Astrocyte (in vitro differentiated cells and primary cell): ENCODE results near the gene NAP1L2. TPM values are rescaled to one million over a fixed set of nuclear protein-coding genes. Genes with fewer than 3 reads are reported as not detected.
A peak's percentile ranks its signal among the peaks of the same experiment; 100 is the strongest.

Source experiments
- DNase-seq: peaks from one replicate; pipeline ENCODE4 v3.0.0-alpha.2; 2010; ENCODE audit warnings: low read depth
- FAIRE-seq: peaks from 2 replicates; lab custom pipeline; 2011; peaks lifted over from hg19 to GRCh38; lab: Jason Lieb, UNC
- H2AFZ ChIP-seq: 2 replicates; pipeline ENCODE4 v1.6.0; 2012; ENCODE audit warnings: low read depth, low read length, inconsistent platforms
- H3K27ac ChIP-seq: 2 replicates; pipeline ENCODE4 v1.5.1; 2011; ENCODE audit warnings: low read depth, low read length, inconsistent platforms
- H3K27me3 ChIP-seq: 2 replicates; pipeline ENCODE4 v1.6.0; 2011; ENCODE audit warnings: low read length, inconsistent platforms; ENCODE audit not compliant: insufficient read depth
- H3K36me3 ChIP-seq: 2 replicates; pipeline ENCODE4 v1.5.1; 2011; ENCODE audit warnings: low read length, inconsistent platforms; ENCODE audit not compliant: insufficient read depth
- H3K4me1 ChIP-seq: 2 replicates; pipeline ENCODE4 v1.5.1; 2011; ENCODE audit warnings: low read length, inconsistent platforms; ENCODE audit not compliant: insufficient read depth
- H3K4me2 ChIP-seq: 2 replicates; pipeline ENCODE4 v1.6.0; 2012; ENCODE audit warnings: low read length, inconsistent platforms
- H3K4me3 ChIP-seq: 2 replicates; pipeline ENCODE4 v1.5.1; 2011; ENCODE audit warnings: low read depth, mild to moderate bottlenecking, low read length, inconsistent platforms; ENCODE audit not compliant: insufficient read depth
- H3K79me2 ChIP-seq: 2 replicates; pipeline ENCODE4 v1.6.0; 2012; ENCODE audit warnings: mild to moderate bottlenecking, low read length, inconsistent platforms; ENCODE audit not compliant: insufficient read depth
- H3K9ac ChIP-seq: 2 replicates; pipeline ENCODE4 v1.6.0; 2012; ENCODE audit warnings: mild to moderate bottlenecking, low read length, inconsistent platforms
- H3K9me3 ChIP-seq: 2 replicates; pipeline ENCODE4 v1.5.1; 2012; ENCODE audit warnings: low read depth, mild to moderate bottlenecking, low read length, inconsistent platforms; ENCODE audit not compliant: insufficient read depth
- H4K20me1 ChIP-seq: 2 replicates; pipeline ENCODE4 v1.6.0; 2012; ENCODE audit warnings: low read length, inconsistent platforms; ENCODE audit not compliant: insufficient read depth
- H3K27ac Mint-ChIP-seq: one replicate; pipeline ENCODE4 v1.8.0; 2021; ENCODE audit warnings: mild to moderate bottlenecking, mixed read lengths; ENCODE audit not compliant: unreplicated experiment
- H3K27me3 Mint-ChIP-seq: one replicate; pipeline ENCODE4 v1.8.0; 2021; ENCODE audit warnings: low read depth, mixed read lengths; ENCODE audit not compliant: unreplicated experiment
- H3K36me3 Mint-ChIP-seq: one replicate; pipeline ENCODE4 v1.8.0; 2021; ENCODE audit warnings: low read depth, mixed read lengths; ENCODE audit not compliant: unreplicated experiment
- H3K4me1 Mint-ChIP-seq: one replicate; pipeline ENCODE4 v1.8.0; 2021; ENCODE audit warnings: low read depth, mixed read lengths; ENCODE audit not compliant: unreplicated experiment
- H3K4me3 Mint-ChIP-seq: one replicate; pipeline ENCODE4 v1.8.0; 2021; ENCODE audit warnings: mild to moderate bottlenecking, moderate library complexity, mixed read lengths; ENCODE audit not compliant: unreplicated experiment
- H3K9me3 Mint-ChIP-seq: one replicate; pipeline ENCODE4 v1.8.0; 2021; ENCODE audit warnings: mild to moderate bottlenecking, mixed read lengths; ENCODE audit not compliant: unreplicated experiment
- CTCF ChIP-seq: IDR thresholded peaks from 2 replicates; pipeline ENCODE4 v1.5.1; 2011; ENCODE audit warnings: low read depth, mild to moderate bottlenecking, inconsistent platforms, low read length, moderate library complexity; ENCODE audit not compliant: insufficient read depth
- EZH2 ChIP-seq: IDR thresholded peaks from 2 replicates; pipeline ENCODE4 v1.6.1; 2012; ENCODE audit warnings: mild to moderate bottlenecking, low read length, inconsistent platforms; ENCODE audit not compliant: insufficient read depth
- total RNA-seq: library from RNA; stranded (reverse); gene quantifications from 2 replicates; pipeline ENCODE4 v1.2.1, GENCODE V29; 2021

NAP1L2 gene
- total RNA-seq, 1 donor from 2014 or later, result 8.3 TPM

- Histone ChIP-seq H3K4me3 (no peak overlapping the region), H3K79me2 (no peaks in the 10 kb centered on the region), H3K4me1 (no peaks in the 10 kb centered on the region), H3K27ac (no peak overlapping the region), H3K4me2 (no peak overlapping the region), H4K20me1 (no peaks in the 10 kb centered on the region), H3K27me3 (no peaks in the 10 kb centered on the region), H3K36me3 (no peaks in the 10 kb centered on the region), H2AFZ (no peak overlapping the region), H3K9ac (no peak overlapping the region), H3K9me3 (no peaks in the 10 kb centered on the region)
- Mint-ChIP-seq H3K9me3 (no peaks in the 10 kb centered on the region), H3K27ac (no peak overlapping the region), H3K36me3 (no peaks in the 10 kb centered on the region), H3K4me1 (peaks cover 2% of the 10 kb centered on the region), H3K4me3 (no peak overlapping the region), H3K27me3 (no peaks in the 10 kb centered on the region)
- FAIRE-seq (no peak), DNase-seq (no peak)
- TF ChIP-seq CTCF, result no peak
- TF ChIP-seq EZH2, result no peak
Observed at GRCh38 chrX:73217621-73218020, 3.0 kb upstream of the NAP1L2 start.

GRCh38 chrX:73215246-73215645 is 595 bp upstream of the NAP1L2 start:
- Mint-ChIP-seq H3K9me3 (no peaks in the 10 kb centered on the region), H3K27me3 (no peaks in the 10 kb centered on the region), H3K27ac (peak overlapping the region; percentile 83), H3K4me1 (peaks cover 2% of the 10 kb centered on the region), H3K4me3 (peak overlapping the region; percentile 95), H3K36me3 (no peaks in the 10 kb centered on the region)
- Histone ChIP-seq H3K4me3 (no peak overlapping the region), H3K27ac (no peak overlapping the region), H3K9me3 (no peaks in the 10 kb centered on the region), H3K79me2 (no peaks in the 10 kb centered on the region), H2AFZ (peak overlapping the region; percentile 73), H4K20me1 (no peaks in the 10 kb centered on the region), H3K4me1 (no peaks in the 10 kb centered on the region), H3K4me2 (peak overlapping the region; percentile 84), H3K36me3 (no peaks in the 10 kb centered on the region), H3K27me3 (no peaks in the 10 kb centered on the region), H3K9ac (no peak overlapping the region)
- FAIRE-seq, result peak; percentile 13
- TF ChIP-seq EZH2 (no peak), CTCF (no peak)
- DNase-seq, result no peak

- no peaks in the 10 kb centered on the region for H3K27me3 ChIP-seq
- H3K9ac ChIP-seq, result peak overlapping the region; percentile 50
- no peaks in the 10 kb centered on the region for H3K36me3 ChIP-seq
- DNase-seq, result no peak
- Mint-ChIP-seq H3K36me3 (no peaks in the 10 kb centered on the region), H3K4me3 (peak overlapping the region; percentile 95), H3K9me3 (no peaks in the 10 kb centered on the region), H3K4me1 (peaks cover 2% of the 10 kb centered on the region), H3K27me3 (no peaks in the 10 kb centered on the region), H3K27ac (peak overlapping the region; percentile 83)
- no peak for FAIRE-seq
- H2AFZ ChIP-seq, result peak overlapping the region; percentile 73
- no peaks in the 10 kb centered on the region for H3K9me3 ChIP-seq
- H3K4me2 ChIP-seq, result peak overlapping the region; percentile 84
- H3K4me1 ChIP-seq, result no peaks in the 10 kb centered on the region
- H4K20me1 ChIP-seq, result no peaks in the 10 kb centered on the region
- TF ChIP-seq EZH2 (no peak), CTCF (no peak)
- no peaks in the 10 kb centered on the region for H3K79me2 ChIP-seq
- no peak overlapping the region for H3K27ac ChIP-seq
- H3K4me3 ChIP-seq, result peak overlapping the region; percentile 58
Observed at GRCh38 chrX:73213734-73214425, 771 bp downstream of the NAP1L2 start.
